Liver (tissue), 3 donors: ENCODE data around the gene LRRK1.

Source experiments
- CTCF ChIP-seq: fragments of 150-350 bp; IDR thresholded peaks from 2 replicates; pipeline ENCODE4 v1.5.1; 2017; ENCODE audit warnings: improper control_type of control experiment, low read depth, low read length; ENCODE audit not compliant: missing input control
- EGR1 ChIP-seq, 2 donors: IDR thresholded peaks; 2 replicates each; pipeline ENCODE4 v1.6.1; 2016 to 2018; ENCODE audit warnings: antibody characterized with exemption in 2 of 2, low read depth in 2 of 2
- GABPA ChIP-seq, 2 donors: IDR thresholded peaks in 1 of 2; conservative IDR thresholded peaks in 1 of 2; 2 replicates each; pipeline ENCODE4 v1.6.1; 2016; ENCODE audit warnings: antibody characterized with exemption in 2 of 2, mild to moderate bottlenecking in 1 of 2, moderate library complexity in 1 of 2
- HNF4G ChIP-seq: IDR thresholded peaks from 2 replicates; pipeline ENCODE4 v1.6.1; 2016; ENCODE audit warnings: antibody characterized with exemption
- MAX ChIP-seq: IDR thresholded peaks from 2 replicates; pipeline ENCODE4 v1.6.1; 2016; ENCODE audit warnings: antibody characterized with exemption
- REST ChIP-seq: IDR thresholded peaks from 2 replicates; pipeline ENCODE4 v1.6.1; 2016; ENCODE audit warnings: antibody characterized with exemption, mild to moderate bottlenecking
- SP1 ChIP-seq: IDR thresholded peaks from 2 replicates; pipeline ENCODE4 v1.6.1; 2018; ENCODE audit warnings: antibody characterized with exemption, mild to moderate bottlenecking
- TAF1 ChIP-seq: conservative IDR thresholded peaks from 2 replicates; pipeline ENCODE4 v1.6.1; 2016; ENCODE audit warnings: antibody characterized with exemption, mild to moderate bottlenecking
- YY1 ChIP-seq: IDR thresholded peaks from 2 replicates; pipeline ENCODE4 v1.6.1; 2016; ENCODE audit warnings: antibody characterized with exemption, mild to moderate bottlenecking
- ZBTB33 ChIP-seq: IDR thresholded peaks from 2 replicates; pipeline ENCODE4 v1.6.1; 2016; ENCODE audit warnings: antibody characterized with exemption
- donor health status: healthy.
- donor health status: healthy.

GRCh38 chr15:101019366-101019896 lies 100.3 kb downstream of the LRRK1 start:
- no peak for TF ChIP-seq HNF4G
- no peak for TF ChIP-seq CTCF
- no peak for TF ChIP-seq TAF1
- no peak for TF ChIP-seq MAX
- TF ChIP-seq ZBTB33 = no peak
- TF ChIP-seq EGR1 (IDR thresholded peaks at IDR 0.05; ENCODE audit: low read depth in 2 of 2) = no peak
- TF ChIP-seq SP1 = no peak
- no peak for TF ChIP-seq GABPA (IDR thresholded peaks at IDR 0.05 in 1 of 2, conservative IDR thresholded peaks at IDR 0.05 in 1 of 2)
- no peak for TF ChIP-seq REST
- no peak for TF ChIP-seq YY1
